ENCODE measurements around the gene MTHFD2L.

Gene MTHFD2L

DNA sequence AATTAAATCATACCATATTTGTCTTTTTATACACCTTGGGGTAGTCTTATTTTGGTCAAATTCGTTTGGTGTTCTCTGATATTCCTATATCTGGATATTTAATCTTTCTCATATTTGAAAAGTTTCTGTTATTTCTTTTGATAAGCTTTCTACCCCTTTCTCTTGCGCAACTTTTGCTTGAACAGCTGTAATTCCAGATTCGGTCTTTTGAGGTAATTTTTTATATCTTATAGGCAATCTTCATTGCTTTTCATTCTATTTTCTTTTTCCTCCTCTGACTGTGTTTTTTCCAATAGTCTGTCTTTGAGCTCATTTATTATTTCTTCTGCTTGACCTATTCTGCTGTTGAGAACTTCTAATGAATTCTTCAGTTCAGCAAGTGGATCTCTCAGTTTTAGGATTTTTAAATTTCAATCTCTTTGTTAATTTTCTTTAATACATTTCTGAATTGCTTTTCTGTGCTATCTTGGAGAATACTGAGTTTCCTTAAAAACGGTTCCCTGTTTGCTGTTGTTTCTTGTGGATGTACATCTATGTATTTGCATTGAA lies 11.3 kb upstream of the MTHFD2L start:
- Histone ChIP-seq H3K9me3 (ENCODE audit: insufficient read depth, low read depth, low read length) (no peaks in the 10 kb centered on the region), H3K36me3 (ENCODE audit: insufficient read depth, low read depth, low read length) (no peaks in the 10 kb centered on the region), H3K4me1 (ENCODE audit: insufficient read depth, low read length) (no peaks in the 10 kb centered on the region), H3K4me3 (ENCODE audit: low read length) (no peak overlapping the region), H3K27me3 (ENCODE audit: insufficient read depth, low read length) (no peaks in the 10 kb centered on the region; the same call in 1 of the 2 replicates), H3K9ac (ENCODE audit: low read depth, low read length) (no peak overlapping the region), H3K27ac (ENCODE audit: low read length) (no peak overlapping the region)

DNA sequence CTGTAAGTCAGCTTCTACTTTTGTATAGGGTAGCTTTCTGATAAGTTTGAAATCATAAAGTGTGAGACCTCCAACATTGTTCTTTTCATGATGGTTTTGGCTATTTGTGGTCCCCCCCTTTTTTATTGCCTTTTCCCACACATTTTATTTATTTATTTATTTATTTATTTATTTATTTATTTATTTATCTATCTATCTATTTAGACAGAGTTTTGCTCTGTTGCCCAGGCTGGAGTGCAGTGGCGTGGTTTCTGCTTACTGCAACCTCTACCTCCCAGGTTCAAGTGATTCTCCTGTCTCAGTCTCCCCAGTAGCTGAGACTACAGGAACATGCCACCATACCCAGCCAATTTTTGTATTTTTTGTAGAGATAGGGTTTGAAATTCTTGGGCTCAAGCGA lies 9.7 kb upstream of the MTHFD2L start:
- Histone ChIP-seq H3K27me3 (ENCODE audit: insufficient read depth, low read length) (no peaks in the 10 kb centered on the region; the same call in 1 of the 2 replicates), H3K9ac (ENCODE audit: low read depth, low read length) (no peak overlapping the region), H3K36me3 (ENCODE audit: insufficient read depth, low read depth, low read length) (no peaks in the 10 kb centered on the region)

GRCh38 chr4:74152836-74153235 lies 5.1 kb upstream of the MTHFD2L start:
- Histone ChIP-seq H3K27ac (ENCODE audit: low read length) (no peak overlapping the region), H3K4me3 (ENCODE audit: low read length) (no peak overlapping the region), H3K27me3 (ENCODE audit: insufficient read depth, low read length) (no peaks in the 10 kb centered on the region), H3K4me1 (ENCODE audit: insufficient read depth, low read length) (peaks cover 7% of the 10 kb centered on the region), H3K36me3 (ENCODE audit: insufficient read depth, low read depth, low read length) (no peaks in the 10 kb centered on the region), H3K9me3 (ENCODE audit: insufficient read depth, low read depth, low read length) (no peaks in the 10 kb centered on the region), H3K9ac (ENCODE audit: low read depth, low read length) (no peak overlapping the region)

More for the DNA sequence above, 9.7 kb upstream of the MTHFD2L start:
- Histone ChIP-seq H3K4me1 (ENCODE audit: insufficient read depth, low read length) (no peaks in the 10 kb centered on the region), H3K9me3 (ENCODE audit: insufficient read depth, low read depth, low read length) (no peaks in the 10 kb centered on the region), H3K4me3 (ENCODE audit: low read length) (no peak overlapping the region), H3K27ac (ENCODE audit: low read length) (no peak overlapping the region)

DNA sequence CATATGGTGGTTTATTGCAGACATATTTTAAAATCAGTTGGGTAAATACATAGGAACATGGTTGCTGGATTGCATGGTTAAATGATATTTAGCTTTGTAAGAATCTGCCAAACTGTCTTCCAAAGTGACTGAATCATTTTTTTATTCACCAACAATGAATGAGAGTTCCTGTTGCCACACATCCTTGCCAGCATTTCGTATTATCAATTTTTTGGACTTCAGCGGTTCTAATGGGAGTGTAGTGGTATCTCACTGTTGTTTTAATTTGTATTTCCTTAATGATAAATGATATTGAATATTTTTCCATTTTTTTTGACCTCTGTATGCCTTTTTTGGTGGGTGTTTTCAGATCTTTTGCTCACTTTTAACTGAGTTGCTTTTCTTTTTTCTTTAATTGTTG lies 1.4 kb upstream of the MTHFD2L start:
- Histone ChIP-seq H3K4me3 (ENCODE audit: low read length) (no peak overlapping the region), H3K9me3 (ENCODE audit: insufficient read depth, low read depth, low read length) (no peaks in the 10 kb centered on the region), H3K36me3 (ENCODE audit: insufficient read depth, low read depth, low read length) (peaks cover 17% of the 10 kb centered on the region), H3K27me3 (ENCODE audit: insufficient read depth, low read length) (no peaks in the 10 kb centered on the region), H3K4me1 (ENCODE audit: insufficient read depth, low read length) (peaks cover 13% of the 10 kb centered on the region), H3K9ac (ENCODE audit: low read depth, low read length) (no peak overlapping the region; the same call in 1 of the 2 replicates), H3K27ac (ENCODE audit: low read length) (no peak overlapping the region)

DNA sequence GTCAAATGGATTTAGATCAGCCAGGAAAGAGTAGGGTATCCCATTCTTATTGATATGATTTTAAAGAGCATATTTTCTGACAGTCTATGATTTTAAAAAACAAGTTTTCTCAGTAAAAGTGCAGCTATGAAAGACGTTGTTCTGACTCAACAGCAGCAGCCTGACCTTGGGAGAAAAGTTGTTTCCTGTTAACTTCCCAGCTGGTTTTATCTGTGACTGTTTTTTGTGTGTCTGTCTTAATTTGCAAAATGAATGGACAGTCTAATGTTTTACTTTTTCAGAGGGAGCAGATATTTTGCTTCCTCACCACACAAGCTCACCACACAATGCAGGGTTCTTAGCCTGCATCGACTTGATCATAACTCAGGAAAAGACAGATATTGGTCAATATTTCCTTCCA lies 764 bp upstream of the MTHFD2L start:
- Histone ChIP-seq H3K27me3 (ENCODE audit: insufficient read depth, low read length) (no peaks in the 10 kb centered on the region), H3K27ac (ENCODE audit: low read length) (peak overlapping the region; percentile 83), H3K4me1 (ENCODE audit: insufficient read depth, low read length) (peaks cover 13% of the 10 kb centered on the region), H3K9ac (ENCODE audit: low read depth, low read length) (peak overlapping the region; percentile 90), H3K36me3 (ENCODE audit: insufficient read depth, low read depth, low read length) (peaks cover 23% of the 10 kb centered on the region), H3K9me3 (ENCODE audit: insufficient read depth, low read depth, low read length) (no peaks in the 10 kb centered on the region), H3K4me3 (ENCODE audit: low read length) (peak overlapping the region; percentile 76)

GRCh38 chr4:74158466-74159142 lies 686 bp downstream of the MTHFD2L start:
- Histone ChIP-seq H3K27ac (ENCODE audit: low read length) (no peak overlapping the region), H3K9ac (ENCODE audit: low read depth, low read length) (peak overlapping the region; percentile 90), H3K4me3 (ENCODE audit: low read length) (peak overlapping the region; percentile 76), H3K36me3 (ENCODE audit: insufficient read depth, low read depth, low read length) (peaks cover 29% of the 10 kb centered on the region), H3K27me3 (ENCODE audit: insufficient read depth, low read length) (no peaks in the 10 kb centered on the region), H3K4me1 (ENCODE audit: insufficient read depth, low read length) (peaks cover 13% of the 10 kb centered on the region), H3K9me3 (ENCODE audit: insufficient read depth, low read depth, low read length) (no peaks in the 10 kb centered on the region)

DNA sequence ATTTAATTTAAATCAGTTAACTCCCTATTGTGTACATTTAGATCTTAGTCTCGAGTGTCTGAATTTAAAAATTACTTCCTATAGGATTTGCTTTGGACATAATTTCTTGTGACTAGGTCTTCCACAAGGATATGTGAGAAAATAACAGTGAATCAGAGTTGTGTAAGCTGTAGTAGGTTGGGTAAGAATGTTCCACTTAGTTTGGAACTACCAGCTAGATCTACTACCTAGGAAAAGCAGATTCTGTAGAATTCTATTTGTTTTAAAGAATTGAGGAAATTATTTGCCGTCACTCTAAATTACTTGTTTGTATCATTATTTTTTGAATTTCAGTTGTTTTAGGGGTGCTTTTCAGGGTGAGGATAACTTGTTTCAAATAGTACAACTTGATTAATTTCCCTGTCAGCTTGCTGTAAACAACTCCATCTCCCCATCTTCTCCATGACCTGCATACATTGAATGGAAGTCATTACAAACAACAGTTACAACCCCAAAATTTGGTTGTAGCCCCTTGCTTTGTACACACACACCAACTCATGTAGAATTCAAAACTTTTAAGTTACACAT lies 1.3 kb downstream of the MTHFD2L start:
- Histone ChIP-seq H3K27me3 (ENCODE audit: insufficient read depth, low read length) (no peaks in the 10 kb centered on the region), H3K27ac (ENCODE audit: low read length) (no peak overlapping the region)

GRCh38 chr4:74161666-74162450 lies 3.9 kb downstream of the MTHFD2L start:
- Histone ChIP-seq H3K27ac (ENCODE audit: low read length) (no peak overlapping the region), H3K9me3 (ENCODE audit: insufficient read depth, low read depth, low read length) (no peaks in the 10 kb centered on the region), H3K4me1 (ENCODE audit: insufficient read depth, low read length) (peaks cover 12% of the 10 kb centered on the region), H3K36me3 (ENCODE audit: insufficient read depth, low read depth, low read length) (peaks cover 35% of the 10 kb centered on the region), H3K9ac (ENCODE audit: low read depth, low read length) (no peak overlapping the region), H3K27me3 (ENCODE audit: insufficient read depth, low read length) (no peaks in the 10 kb centered on the region), H3K4me3 (ENCODE audit: low read length) (no peak overlapping the region)

More for the DNA sequence above, 1.3 kb downstream of the MTHFD2L start:
- no peaks in the 10 kb centered on the region for H3K9me3 ChIP-seq (ENCODE audit: insufficient read depth, low read depth, low read length)
- H3K9ac ChIP-seq (ENCODE audit: low read depth, low read length) = peak overlapping the region; percentile 90; the same call in 1 of the 2 replicates
- H3K4me1 ChIP-seq (ENCODE audit: insufficient read depth, low read length) = peaks cover 13% of the 10 kb centered on the region
- H3K4me3 ChIP-seq (ENCODE audit: low read length) = peak overlapping the region; percentile 76
- H3K36me3 ChIP-seq (ENCODE audit: insufficient read depth, low read depth, low read length) = peaks cover 30% of the 10 kb centered on the region

DNA sequence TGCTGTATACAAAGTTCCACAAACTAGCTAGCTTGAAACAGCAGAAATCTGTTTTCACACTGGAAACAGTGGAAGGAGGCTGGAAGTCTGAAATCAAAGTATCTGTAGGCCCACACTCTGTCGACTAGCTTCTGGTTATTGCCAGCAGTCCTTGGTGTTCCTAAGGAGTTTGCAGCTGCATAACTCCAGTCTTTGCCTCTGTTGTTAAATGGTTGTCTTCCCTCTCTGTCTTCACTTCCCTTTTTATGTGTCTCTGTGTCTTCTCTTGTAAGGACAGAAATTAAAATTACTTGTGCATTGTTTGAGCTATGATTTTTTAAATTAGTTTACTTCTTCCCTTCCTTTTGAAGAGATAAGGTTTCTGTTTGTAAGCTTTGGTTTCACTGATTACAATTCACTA lies 8.2 kb downstream of the MTHFD2L start:
- no peak overlapping the region for H3K4me3 ChIP-seq (ENCODE audit: low read length)
- no peaks in the 10 kb centered on the region for H3K9me3 ChIP-seq (ENCODE audit: insufficient read depth, low read depth, low read length)
- no peak overlapping the region for H3K27ac ChIP-seq (ENCODE audit: low read length)
- no peaks in the 10 kb centered on the region for H3K27me3 ChIP-seq (ENCODE audit: insufficient read depth, low read length)
- no peak overlapping the region for H3K9ac ChIP-seq (ENCODE audit: low read depth, low read length)
- H3K4me1 ChIP-seq (ENCODE audit: insufficient read depth, low read length) = no peaks in the 10 kb centered on the region
- H3K36me3 ChIP-seq (ENCODE audit: insufficient read depth, low read depth, low read length) = peaks cover 21% of the 10 kb centered on the region; the same call in 1 of the 2 replicates

DNA sequence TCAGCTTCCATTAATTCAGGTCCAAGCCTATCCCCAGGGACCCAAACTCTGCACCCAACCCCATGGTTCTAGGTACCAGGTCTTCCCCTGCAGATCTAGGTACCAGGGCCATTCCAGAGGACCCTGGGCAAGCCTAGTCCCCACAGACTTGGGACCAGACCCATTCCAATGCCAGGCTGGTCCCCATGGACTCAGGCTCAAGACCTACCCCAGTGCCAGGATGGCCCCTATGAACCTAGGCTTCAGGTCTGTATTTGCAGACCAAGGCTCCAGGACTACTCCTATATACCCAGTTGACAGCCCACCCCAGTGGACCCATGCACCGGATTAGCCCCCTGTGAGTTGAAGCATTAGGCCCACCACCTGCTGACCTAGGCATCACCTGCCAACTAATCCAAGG lies 8.9 kb downstream of the MTHFD2L start:
- Histone ChIP-seq H3K36me3 (ENCODE audit: insufficient read depth, low read depth, low read length) (peaks cover 14% of the 10 kb centered on the region; the same call in 1 of the 2 replicates), H3K27ac (ENCODE audit: low read length) (no peak overlapping the region), H3K4me3 (ENCODE audit: low read length) (no peak overlapping the region), H3K9ac (ENCODE audit: low read depth, low read length) (no peak overlapping the region), H3K27me3 (ENCODE audit: insufficient read depth, low read length) (no peaks in the 10 kb centered on the region), H3K4me1 (ENCODE audit: insufficient read depth, low read length) (no peaks in the 10 kb centered on the region), H3K9me3 (ENCODE audit: insufficient read depth, low read depth, low read length) (no peaks in the 10 kb centered on the region)

DNA sequence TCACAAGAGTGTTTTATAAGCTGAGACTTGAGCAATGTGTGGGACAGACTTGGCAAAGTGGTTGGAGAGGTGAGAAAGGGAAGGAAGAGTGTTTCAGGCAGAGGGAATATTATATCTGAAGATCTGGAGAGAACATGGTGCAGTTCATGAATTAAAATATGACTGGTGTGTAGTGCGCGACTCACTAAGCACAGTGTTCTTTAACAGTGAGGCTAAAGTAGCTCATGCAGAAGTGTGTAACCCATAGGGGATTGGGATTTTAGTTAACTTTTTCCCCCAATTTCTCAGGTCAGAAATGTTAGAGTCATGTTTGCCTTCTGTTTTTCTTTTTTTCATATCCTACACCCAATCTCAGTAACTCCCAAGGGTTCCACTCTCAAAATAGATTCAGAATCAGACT lies 9.7 kb downstream of the MTHFD2L start:
- no peaks in the 10 kb centered on the region for H3K4me1 ChIP-seq (ENCODE audit: insufficient read depth, low read length)
- no peak overlapping the region for H3K9ac ChIP-seq (ENCODE audit: low read depth, low read length)
- no peak overlapping the region for H3K27ac ChIP-seq (ENCODE audit: low read length)
- H3K9me3 ChIP-seq (ENCODE audit: insufficient read depth, low read depth, low read length) = no peaks in the 10 kb centered on the region
- no peaks in the 10 kb centered on the region for H3K27me3 ChIP-seq (ENCODE audit: insufficient read depth, low read length)
- H3K4me3 ChIP-seq (ENCODE audit: low read length) = no peak overlapping the region
- H3K36me3 ChIP-seq (ENCODE audit: insufficient read depth, low read depth, low read length) = peaks cover 7% of the 10 kb centered on the region; the same call in 1 of the 2 replicates

All from iPS-20b (cell line).